ENCODE measurements around the gene PCDHGA6.
"Not testable (repeated sequence)": the region's sequence is repeated elsewhere in the genome, so short reads cannot be mapped to it uniquely, and the experiment has no call there.

The PCDHGA6 gene

DNA sequence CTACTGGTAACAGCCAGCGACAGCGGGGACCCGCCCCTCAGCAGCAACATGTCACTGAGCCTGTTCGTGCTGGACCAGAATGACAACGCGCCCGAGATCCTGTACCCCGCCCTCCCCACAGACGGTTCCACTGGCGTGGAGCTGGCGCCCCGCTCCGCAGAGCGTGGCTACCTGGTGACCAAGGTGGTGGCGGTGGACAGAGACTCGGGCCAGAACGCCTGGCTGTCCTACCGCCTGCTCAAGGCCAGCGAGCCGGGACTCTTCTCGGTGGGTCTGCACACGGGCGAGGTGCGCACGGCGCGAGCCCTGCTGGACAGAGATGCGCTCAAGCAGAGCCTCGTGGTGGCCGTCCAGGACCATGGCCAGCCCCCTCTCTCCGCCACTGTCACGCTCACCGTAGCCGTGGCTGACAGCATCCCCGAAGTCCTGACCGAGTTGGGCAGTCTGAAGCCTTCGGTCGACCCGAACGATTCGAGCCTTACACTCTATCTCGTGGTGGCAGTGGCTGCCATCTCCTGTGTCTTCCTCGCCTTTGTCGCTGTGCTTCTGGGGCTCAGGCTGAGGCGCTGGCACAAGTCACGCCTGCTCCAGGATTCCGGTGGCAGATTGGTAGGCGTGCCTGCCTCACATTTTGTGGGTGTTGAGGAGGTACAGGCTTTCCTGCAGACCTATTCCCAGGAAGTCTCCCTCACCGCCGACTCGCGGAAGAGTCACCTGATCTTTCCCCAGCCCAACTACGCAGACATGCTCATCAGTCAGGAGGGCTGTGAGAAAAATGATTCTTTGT, 20.9 kb downstream of the PCDHGA6 start:
- DNase-seq = not testable (repeated sequence)

DNA sequence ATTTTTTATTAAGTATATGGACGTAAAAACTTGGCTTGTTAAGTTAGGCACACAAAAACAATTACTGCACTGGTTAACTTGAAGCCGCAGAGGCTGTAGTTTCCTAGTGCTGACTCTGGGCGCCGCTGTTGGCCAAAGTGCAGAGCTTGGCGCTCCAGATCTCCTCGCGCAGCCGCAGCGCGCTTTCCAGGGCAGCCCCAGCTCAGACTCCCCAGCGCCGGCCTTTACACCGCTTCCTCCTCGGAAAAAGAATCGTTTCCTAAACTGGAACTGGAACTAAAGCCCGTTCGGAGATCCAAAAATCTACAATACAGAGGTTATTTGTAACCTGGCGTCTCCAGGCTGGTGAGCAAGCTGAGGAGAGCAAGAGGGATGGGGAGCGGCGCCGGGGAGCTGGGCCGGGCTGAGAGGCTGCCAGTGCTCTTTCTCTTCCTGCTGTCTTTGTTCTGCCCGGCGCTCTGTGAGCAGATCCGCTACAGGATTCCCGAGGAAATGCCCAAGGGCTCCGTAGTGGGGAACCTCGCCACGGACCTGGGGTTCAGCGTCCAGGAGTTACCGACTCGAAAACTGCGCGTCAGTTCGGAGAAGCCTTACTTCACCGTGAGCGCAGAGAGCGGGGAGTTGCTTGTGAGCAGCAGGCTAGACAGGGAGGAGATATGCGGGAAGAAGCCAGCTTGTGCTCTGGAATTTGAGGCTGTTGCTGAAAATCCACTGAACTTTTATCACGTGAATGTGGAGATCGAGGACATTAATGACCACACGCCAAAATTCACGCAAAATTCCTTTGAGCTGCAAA, 24.3 kb downstream of the PCDHGA6 start, which contains the start of gene PCDHGB5:
PCDHGB5 (plus strand) TSS at position 192 of the 796 bp plus-strand sequence; CDS start at position 373, 181 bp downstream.
- not testable (repeated sequence) for DNase-seq

DNA sequence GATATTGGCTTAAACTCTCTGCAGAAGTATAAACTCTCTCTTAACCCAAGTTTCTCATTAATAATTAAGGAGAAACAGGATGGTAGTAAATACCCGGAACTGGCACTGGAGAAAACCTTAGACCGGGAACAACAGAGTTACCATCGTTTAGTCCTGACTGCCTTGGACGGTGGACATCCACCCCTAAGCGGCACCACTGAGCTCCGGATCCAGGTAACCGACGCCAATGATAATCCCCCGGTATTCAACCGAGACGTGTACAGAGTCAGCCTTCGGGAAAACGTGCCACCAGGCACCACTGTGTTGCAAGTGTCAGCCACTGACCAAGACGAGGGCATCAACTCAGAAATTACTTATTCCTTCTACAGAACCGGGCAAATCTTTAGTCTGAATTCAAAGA, 24.9 kb downstream of the PCDHGA6 start:
- no peak for DNase-seq

DNA sequence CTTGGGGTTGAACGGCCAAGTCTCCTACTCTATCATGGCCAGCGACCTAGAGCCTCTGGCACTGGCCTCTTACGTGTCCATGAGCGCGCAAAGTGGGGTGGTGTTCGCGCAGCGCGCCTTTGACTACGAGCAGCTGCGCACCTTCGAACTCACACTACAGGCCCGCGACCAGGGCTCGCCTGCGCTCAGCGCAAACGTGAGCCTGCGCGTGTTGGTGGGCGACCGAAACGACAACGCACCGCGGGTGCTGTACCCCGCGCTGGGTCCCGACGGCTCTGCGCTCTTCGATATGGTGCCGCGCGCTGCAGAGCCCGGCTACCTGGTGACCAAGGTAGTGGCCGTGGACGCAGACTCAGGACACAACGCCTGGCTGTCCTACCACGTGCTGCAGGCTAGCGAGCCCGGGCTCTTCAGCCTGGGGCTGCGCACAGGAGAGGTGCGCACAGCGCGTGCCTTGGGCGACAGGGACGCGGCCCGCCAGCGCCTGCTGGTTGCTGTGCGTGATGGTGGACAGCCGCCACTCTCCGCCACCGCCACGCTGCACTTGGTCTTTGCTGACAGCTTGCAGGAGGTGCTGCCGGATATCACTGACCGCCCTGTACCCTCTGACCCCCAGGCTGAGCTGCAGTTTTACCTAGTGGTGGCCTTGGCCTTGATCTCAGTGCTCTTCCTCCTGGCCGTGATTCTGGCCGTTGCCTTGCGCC, 26.0 kb downstream of the PCDHGA6 start:
- DNase-seq = no peak

DNA sequence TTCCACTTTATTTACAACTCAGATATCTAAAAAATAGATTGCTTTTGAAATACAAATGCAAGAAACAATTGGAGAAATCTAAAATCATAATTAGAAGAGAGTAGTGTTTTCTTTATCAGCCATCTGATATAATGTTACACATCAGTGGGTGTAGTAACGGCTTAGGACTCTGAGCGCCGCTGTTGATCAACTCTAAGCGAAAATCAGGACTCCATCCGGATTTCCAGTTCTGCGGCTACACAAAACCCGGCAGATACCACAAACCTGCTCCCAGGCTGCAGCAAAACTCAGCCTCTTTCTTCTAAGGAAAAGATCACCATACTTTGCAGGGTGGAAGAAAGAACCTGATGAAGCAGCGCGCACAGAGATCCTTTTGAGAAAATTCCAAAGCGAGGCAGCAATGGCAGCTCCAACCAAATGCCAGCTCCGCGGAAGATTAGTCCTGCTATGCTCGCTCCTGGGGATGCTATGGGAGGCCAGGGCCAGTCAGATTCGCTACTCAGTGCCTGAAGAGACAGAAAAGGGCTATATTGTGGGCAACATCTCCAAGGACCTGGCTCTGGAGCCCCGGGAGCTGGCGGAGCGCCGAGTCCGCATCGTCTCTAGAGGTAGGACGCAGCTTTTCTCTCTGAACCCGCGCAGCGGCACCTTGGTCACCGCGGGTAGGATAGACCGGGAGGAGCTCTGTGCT, 29.0 kb downstream of the PCDHGA6 start, which contains the start of gene PCDHGA9:
PCDHGA9 (plus strand) TSS at position 226 of the 691 bp plus-strand sequence; CDS start at position 401, 175 bp downstream.
- DNase-seq = no peak

DNA sequence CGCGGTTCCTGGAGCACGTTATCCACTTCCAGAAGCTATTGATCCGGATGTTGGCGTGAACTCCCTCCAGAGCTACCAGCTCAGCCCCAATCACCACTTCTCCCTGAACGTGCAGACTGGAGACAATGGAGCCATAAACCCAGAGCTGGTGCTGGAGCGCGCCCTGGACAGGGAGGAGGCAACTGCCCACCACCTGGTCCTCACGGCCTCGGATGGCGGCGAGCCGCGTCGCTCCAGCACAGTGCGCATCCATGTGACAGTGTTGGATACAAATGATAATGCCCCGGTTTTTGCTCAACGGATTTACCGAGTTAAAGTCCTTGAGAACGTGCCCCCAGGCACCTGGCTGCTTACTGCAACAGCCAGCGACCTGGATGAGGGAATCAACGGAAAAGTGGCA, 29.7 kb downstream of the PCDHGA6 start:
- DNase-seq = no peak

DNA sequence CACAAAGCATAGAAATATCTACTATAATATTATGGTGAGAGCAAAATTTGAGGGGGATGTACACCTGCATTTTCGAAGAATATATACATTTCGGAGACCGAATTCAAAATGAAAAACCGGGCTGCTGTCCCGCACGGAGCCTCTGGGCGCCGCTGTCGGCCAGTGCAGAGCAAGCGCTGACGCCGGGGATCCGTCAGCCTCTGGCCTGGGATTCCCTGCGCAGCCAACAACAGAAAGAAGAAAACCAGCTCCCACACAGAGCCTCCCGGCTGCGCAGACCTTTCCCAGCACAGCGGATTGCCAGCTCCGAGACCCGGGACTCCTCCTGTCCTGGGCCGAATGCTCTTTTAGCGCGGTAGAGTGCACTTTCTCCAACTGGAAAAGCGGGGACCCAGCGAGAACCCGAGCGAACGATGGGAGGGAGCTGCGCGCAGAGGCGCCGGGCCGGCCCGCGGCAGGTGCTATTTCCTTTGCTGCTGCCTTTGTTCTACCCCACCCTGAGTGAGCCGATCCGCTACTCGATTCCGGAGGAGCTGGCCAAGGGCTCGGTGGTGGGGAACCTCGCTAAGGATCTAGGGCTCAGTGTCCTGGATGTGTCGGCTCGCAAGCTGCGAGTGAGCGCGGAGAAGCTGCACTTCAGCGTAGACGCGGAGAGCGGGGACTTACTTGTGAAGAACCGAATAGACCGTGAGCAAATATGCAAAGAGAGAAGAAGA, 34.3 kb downstream of the PCDHGA6 start, which contains the start of gene PCDHGB6:
PCDHGB6 (plus strand) TSS at position 232 of the 716 bp plus-strand sequence; CDS start at position 414, 182 bp downstream.
- not testable (repeated sequence) for DNase-seq

DNA sequence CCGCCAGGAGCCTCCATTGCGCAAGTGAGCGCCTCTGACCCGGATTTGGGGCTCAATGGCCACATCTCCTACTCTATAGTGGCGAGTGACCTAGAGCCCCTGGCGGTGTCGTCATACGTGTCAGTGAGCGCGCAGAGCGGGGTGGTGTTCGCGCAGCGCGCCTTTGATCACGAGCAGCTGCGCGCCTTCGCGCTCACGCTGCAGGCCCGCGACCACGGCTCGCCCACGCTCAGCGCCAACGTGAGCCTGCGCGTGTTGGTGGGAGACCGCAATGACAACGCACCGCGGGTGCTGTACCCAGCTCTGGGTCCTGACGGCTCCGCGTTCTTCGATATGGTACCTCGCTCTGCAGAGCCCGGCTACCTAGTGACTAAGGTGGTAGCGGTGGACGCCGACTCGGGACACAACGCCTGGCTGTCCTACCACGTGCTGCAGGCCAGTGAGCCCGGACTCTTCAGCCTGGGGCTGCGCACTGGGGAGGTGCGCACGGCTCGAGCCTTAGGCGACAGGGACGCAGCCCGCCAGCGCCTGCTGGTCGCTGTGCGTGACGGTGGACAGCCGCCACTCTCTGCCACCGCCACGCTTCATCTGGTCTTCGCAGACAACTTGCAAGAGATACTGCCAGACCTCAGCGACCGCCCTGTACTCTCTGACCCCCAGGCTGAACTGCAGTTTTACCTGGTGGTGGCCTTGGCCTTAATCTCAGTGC, 36.1 kb downstream of the PCDHGA6 start:
- DNase-seq = no peak

DNA sequence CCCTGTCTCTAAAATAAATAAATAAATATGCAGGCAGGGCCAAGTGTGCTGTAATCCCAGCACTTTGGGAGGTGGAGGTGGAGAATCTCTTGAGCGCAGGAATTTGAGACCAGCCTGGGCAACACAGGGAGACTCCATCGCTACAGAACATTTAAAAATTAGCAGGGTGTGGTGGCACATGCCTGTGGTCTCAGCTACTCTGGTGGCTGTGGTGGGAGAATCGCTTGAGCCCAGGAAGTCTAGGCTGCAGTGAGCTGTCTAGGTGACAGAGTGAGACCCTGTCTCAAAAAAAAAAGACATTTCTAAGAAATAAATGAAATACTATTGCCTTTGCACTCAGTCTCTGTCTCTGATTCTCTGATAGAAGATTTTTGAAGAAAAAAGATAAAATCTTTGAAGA, 37.9 kb downstream of the PCDHGA6 start:
- DNase-seq = no peak

DNA sequence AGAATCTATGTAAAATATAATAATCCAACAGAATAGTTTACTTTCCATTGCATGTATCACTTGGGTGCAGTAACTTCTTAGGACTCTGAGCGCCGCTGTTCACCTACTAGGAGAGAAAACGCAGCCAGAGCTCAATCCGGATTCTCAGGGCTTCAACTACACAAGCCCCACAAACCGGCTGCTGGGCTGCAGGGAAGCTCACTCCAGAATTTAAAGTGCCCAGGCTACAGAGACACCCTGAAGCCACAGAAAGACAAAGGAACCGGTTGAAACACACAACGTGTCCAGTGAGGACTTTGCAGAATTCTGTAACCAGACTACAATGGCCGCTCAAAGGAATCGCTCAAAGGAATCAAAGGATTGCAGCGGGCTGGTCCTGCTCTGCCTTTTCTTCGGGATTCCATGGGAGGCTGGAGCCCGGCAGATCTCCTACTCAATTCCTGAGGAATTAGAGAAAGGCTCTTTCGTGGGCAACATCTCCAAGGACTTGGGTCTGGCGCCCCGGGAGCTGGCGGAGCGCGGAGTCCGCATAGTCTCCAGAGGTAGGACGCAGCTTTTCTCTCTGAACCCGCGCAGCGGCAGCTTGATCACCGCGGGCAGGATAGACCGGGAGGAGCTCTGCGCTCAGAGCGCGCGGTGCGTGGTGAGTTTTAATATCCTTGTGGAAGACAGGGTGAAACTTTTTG, 39.3 kb downstream of the PCDHGA6 start, which contains the start of gene PCDHGA10:
PCDHGA10 (plus strand) TSS at position 134 of the 686 bp plus-strand sequence; CDS start at position 323, 189 bp downstream.
- DNase-seq = no peak

DNA sequence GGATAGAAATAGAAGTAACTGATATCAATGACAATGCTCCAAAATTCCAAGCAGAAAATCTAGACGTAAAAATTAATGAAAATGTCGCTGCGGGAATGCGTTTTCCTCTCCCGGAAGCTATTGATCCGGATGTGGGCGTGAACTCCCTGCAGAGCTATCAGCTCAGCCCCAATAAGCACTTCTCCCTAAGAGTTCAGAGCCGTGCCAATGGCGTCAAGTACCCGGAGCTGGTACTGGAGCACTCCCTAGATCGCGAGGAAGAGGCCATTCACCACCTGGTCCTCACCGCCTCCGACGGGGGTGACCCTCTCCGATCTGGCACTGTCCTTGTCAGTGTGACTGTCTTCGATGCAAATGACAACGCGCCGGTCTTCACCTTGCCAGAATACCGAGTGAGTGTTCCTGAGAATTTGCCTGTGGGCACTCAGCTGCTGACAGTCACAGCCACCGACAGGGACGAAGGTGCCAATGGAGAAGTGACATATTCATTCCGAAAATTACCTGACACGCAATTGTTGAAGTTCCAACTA, 39.9 kb downstream of the PCDHGA6 start:
- no peak for DNase-seq

DNA sequence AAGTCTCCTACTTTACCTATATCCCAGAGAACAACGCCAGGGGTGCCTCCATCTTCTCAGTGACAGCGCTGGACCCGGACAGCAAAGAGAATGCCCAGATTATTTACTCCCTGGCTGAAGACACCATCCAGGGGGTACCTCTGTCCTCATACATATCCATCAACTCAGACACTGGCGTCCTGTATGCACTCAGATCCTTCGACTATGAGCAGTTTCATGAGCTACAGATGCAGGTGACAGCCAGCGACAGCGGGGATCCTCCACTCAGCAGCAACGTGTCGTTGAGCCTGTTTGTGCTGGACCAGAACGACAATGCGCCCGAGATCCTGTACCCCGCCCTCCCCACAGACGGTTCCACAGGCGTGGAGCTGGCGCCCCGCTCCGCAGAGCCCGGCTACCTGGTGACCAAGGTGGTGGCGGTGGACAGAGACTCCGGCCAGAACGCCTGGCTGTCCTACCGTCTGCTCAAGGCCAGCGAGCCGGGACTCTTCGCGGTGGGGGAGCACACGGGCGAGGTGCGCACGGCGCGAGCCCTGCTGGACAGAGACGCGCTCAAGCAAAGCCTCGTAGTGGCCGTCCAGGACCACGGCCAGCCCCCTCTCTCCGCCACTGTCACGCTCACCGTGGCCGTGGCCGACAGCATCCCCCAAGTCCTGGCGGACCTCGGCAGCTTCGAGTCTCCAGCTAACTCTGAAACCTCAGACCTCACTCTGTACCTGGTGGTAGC, 41.0 kb downstream of the PCDHGA6 start:
- DNase-seq = not testable (repeated sequence)

DNA sequence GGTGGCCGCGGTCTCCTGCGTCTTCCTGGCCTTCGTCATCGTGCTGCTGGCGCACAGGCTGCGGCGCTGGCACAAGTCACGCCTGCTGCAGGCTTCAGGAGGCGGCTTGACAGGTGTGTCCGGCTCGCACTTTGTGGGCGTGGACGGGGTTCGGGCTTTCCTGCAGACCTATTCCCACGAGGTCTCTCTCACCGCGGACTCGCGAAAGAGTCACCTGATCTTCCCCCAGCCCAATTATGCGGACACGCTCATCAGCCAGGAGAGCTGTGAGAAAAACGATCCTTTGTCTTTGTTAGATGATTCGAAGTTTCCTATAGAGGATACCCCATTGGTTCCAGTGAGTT, 41.6 kb downstream of the PCDHGA6 start:
- not testable (repeated sequence) for DNase-seq

DNA sequence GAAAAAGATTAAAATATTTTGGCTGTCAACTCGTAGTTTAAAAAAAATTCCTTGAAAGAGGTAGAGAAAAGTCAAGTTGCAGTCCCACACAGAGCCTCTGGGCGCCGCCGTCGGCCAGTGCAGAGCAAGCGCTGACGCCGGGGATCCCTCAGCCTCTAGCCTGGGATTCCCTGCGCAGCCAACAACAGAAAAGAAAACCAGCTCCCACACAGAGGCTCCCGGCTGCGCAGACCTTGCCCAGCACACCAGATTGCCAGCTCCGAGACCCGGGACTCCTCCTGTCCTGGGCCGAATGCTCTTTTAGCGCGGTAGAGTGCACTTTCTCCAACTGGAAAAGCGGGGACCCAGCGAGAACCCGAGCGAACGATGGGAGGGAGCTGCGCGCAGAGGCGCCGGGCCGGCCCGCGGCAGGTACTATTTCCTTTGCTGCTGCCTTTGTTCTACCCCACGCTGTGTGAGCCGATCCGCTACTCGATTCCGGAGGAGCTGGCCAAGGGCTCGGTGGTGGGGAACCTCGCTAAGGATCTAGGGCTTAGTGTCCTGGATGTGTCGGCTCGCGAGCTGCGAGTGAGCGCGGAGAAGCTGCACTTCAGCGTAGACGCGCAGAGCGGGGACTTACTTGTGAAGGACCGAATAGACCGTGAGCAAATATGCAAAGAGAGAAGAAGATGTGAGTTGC, 43.9 kb downstream of the PCDHGA6 start, which contains the start of gene PCDHGB7:
PCDHGB7 (plus strand) TSS at position 184 of the 679 bp plus-strand sequence; CDS start at position 367, 183 bp downstream.
- peak; percentile 69 for DNase-seq

DNA sequence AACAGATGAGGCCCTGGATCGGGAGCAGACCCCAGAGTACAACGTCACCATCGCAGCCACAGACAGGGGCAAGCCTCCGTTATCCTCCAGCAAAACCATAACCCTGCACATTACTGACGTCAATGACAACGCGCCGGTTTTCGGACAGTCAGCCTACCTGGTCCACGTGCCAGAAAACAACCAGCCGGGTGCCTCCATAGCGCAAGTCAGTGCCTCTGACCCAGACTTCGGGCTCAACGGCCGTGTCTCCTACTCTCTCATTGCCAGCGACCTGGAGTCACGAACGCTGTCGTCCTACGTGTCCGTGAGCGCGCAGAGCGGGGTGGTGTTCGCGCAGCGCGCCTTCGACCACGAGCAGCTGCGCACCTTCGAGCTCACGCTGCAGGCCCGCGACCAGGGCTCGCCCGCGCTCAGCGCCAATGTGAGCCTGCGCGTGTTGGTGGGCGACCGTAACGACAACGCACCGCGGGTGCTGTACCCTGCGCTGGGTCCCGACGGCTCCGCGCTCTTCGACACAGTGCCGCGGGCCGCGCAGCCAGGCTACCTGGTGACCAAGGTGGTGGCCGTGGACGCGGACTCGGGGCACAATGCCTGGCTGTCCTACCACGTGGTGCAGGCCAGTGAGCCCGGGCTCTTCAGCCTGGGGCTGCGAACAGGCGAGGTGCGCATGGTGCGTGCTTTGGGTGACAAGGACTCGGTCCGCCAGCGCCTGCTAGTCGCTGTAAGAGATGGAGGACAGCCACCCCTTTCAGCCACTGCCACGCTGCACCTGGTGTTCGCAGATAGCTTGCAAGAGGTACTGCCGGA, 45.6 kb downstream of the PCDHGA6 start:
- no peak for DNase-seq

DNA sequence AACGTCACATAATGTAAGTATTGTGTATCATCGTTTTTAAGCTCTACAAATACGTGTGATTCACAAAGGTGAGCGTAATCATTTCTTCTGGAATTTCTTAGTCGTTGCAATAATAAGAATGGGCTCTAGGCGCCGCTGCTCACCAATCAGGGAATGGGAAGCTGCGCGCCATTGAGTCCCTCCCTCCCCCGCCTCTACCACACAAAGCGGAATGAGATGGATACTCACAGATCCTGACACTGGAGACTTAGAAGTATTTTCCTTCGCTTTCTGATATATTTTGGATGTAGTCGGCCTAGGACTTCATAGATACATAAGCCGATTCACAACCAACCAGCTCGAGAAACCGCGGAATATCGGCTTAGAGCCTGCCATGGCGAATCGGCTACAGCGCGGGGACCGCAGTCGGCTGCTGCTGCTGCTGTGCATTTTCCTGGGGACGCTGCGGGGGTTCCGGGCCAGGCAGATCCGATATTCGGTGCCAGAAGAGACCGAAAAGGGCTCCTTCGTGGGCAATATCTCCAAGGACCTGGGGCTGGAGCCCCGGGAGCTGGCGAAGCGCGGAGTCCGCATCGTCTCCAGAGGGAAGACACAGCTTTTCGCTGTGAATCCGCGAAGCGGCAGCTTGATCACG, 47.3 kb downstream of the PCDHGA6 start, which contains the start of gene PCDHGA11:
PCDHGA11 (plus strand) TSS at position 197 of the 634 bp plus-strand sequence; CDS start at position 374, 177 bp downstream.
- DNase-seq = no peak

DNA sequence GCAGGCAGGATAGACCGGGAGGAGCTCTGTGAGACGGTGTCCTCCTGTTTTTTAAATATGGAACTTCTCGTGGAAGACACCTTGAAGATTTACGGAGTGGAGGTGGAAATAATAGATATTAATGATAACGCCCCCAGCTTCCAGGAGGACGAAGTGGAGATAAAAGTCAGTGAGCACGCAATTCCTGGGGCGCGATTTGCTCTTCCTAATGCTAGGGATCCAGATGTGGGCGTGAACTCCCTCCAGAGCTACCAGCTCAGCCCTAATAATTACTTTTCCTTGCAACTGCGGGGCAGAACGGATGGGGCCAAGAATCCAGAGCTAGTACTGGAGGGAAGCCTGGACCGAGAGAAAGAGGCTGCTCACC, 47.8 kb downstream of the PCDHGA6 start:
- no peak for DNase-seq
